T-helper 1 cell (primary cell): ENCODE results near the gene CYFIP2.
"Not testable (repeated sequence)": the region's sequence is repeated elsewhere in the genome, so short reads cannot be mapped to it uniquely, and the experiment has no call there.

ENCODE experiments used
- DNase-seq, 5 donors: peaks; one replicate each; pipeline ENCODE4 v3.0.0-alpha.2; 2012 to 2020
- total RNA-seq, 4 donors: gene quantifications; one replicate each; lab custom pipeline; 2026; lab: John Stamatoyannopoulos, UW

Gene CYFIP2
- total RNA-seq: 336 to 438 (median 382) reads per million in 4 donors

GRCh38 chr5:157265714-157266285 lies at the start of gene CYFIP2:
CYFIP2 (plus strand) TSS chr5:157266123; CDS start chr5:157285362, 19,239 bp downstream.
- peak; percentile 73 to 87 (median 82) for DNase-seq

- peak in 1 of 5 donors; percentile 62 for DNase-seq
Observed at GRCh38 chr5:157216391-157217142, 49.4 kb upstream of the CYFIP2 start.

GRCh38 chr5:157217289-157218024 lies 48.5 kb upstream of the CYFIP2 start:
- peak in 1 of 5 donors; percentile 67 for DNase-seq

- DNase-seq: peak in 1 of 5 donors; percentile 90
Observed at GRCh38 chr5:157219491-157220271, 46.2 kb upstream of the CYFIP2 start.

GRCh38 chr5:157221959-157222358 lies 44.0 kb upstream of the CYFIP2 start:
- DNase-seq: no peak

- DNase-seq: peak in 4 of 5 donors; percentile 37 to 92 (median 42)
Observed at GRCh38 chr5:157222506-157223230, 43.3 kb upstream of the CYFIP2 start.

GRCh38 chr5:157225469-157226422 lies 40.2 kb upstream of the CYFIP2 start:
- no peak for DNase-seq

GRCh38 chr5:157230610-157231009 lies 35.3 kb upstream of the CYFIP2 start:
- no peak for DNase-seq

GRCh38 chr5:157232706-157233105 lies 33.2 kb upstream of the CYFIP2 start:
- no peak for DNase-seq

- DNase-seq: no peak
Observed at GRCh38 chr5:157233515-157233914, 32.4 kb upstream of the CYFIP2 start.

- DNase-seq: no peak
Observed at GRCh38 chr5:157236423-157236822, 29.5 kb upstream of the CYFIP2 start.

- DNase-seq: no peak
Observed at GRCh38 chr5:157241483-157241882, 24.4 kb upstream of the CYFIP2 start.

GRCh38 chr5:157244704-157245103 lies 21.2 kb upstream of the CYFIP2 start:
- not testable (repeated sequence) for DNase-seq

- DNase-seq: no peak
Observed at GRCh38 chr5:157245476-157245875, 20.4 kb upstream of the CYFIP2 start.

GRCh38 chr5:157245886-157246285 lies 20.0 kb upstream of the CYFIP2 start:
- DNase-seq: no peak

GRCh38 chr5:157247267-157247666 lies 18.7 kb upstream of the CYFIP2 start:
- peak in 1 of 5 donors; percentile 49 for DNase-seq

GRCh38 chr5:157248821-157249470 lies 17.0 kb upstream of the CYFIP2 start:
- peak in 1 of 5 donors; percentile 74 for DNase-seq

- DNase-seq: peak; percentile 18 to 95 (median 52)
Observed at GRCh38 chr5:157252711-157253465, 13.0 kb upstream of the CYFIP2 start.

- no peak for DNase-seq
Observed at GRCh38 chr5:157253547-157253946, 12.4 kb upstream of the CYFIP2 start.
